Activated CD4-positive, alpha-beta T cell treated with anti-CD3 and anti-CD28 coated beads for 48 hours (primary cell): ENCODE results near the gene GPI.

Experiments
- DNase-seq: peaks from one replicate; pipeline ENCODE4 v3.0.0-alpha.2; 2020

GPI gene

DNA sequence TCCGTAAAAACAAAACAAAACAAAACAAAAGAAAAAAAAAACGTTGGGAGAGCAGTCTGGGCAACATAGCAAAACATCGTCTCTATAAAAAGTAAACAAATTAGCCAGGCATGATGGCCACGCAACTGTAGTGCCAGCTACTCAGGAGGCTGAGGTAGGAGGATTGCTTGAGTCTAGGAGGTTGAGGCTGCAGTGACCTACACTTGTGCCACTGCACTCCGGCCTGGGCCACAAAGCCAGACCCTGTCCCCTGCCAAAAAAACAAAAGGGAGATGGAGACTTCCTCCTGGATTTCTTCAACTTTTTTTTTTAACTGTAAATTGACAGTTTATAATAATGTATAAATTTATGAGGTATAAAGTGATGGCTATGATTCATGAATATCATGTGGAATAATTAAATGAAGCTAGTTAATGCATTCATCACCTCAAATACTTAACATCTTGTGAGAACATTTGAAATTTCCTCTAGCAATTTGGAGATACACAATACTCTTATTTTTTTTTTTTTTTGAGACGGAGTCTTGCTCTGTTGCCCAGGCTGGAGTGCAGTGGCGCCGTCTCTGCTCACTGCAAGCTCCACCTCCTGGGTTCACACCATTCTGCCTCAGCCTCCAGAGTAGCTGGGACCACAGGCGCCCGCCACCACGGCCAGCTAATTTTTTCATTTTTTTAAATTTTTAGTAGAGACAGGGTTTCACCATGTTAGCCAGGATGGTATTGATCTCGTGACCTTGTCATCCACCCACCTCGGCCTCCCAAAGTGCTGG, 41.1 kb downstream of the GPI start:
- no peak for DNase-seq

- DNase-seq = no peak
Measured at GRCh38 chr19:34408411-34408810, 43.4 kb downstream of the GPI start.

GRCh38 chr19:34409189-34410164, 44.5 kb downstream of the GPI start:
- no peak for DNase-seq

DNA sequence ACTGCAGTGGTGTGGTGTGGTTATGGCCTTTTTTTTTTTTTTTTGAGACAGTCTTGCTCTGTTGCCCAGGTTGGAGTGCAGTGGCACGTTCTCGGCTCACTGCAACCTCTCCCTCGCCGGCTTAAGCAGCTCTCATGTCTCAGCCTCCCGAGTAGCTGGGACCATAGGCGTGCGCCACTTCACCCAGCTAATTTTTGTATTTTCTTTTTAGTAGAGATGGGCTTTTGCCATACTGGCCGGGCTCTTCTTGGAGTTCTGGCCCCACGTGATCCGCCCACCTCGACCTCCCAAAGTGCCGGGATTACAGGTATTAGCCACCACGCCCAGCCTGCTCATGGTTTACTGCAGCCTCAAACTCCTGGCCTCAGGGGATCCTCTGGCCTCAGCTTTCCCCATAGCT, 46.2 kb downstream of the GPI start:
- DNase-seq = no peak

DNA sequence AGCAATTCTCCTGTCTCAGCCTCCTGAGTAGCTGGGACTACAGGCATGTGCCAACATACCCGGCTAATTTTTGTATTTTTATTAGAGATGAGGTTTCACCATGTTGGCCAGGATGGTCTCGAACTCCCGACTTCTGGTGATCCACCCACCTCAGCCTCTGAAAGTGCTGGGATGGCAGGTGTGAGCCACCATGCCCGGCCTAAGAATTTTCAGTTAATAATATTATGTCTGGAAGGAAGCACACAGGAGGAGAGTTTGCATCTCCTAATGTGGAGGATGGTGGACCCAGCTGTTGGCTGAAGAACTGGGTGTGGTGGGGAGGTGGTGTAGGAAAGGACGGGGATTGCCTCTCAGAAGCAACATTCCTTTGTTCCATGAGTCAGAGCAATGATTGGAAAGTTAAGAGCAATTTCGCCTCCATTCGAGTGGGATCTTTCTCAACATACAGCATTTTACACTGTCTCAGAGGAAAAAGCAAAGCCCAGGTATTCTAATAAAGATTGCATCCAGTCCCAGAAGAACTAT, 51.1 kb downstream of the GPI start:
- no peak for DNase-seq

- DNase-seq = no peak
Measured at GRCh38 chr19:34418300-34418699, 53.3 kb downstream of the GPI start.

- no peak for DNase-seq
Measured at GRCh38 chr19:34426096-34426661, 61.2 kb downstream of the GPI start.

DNA sequence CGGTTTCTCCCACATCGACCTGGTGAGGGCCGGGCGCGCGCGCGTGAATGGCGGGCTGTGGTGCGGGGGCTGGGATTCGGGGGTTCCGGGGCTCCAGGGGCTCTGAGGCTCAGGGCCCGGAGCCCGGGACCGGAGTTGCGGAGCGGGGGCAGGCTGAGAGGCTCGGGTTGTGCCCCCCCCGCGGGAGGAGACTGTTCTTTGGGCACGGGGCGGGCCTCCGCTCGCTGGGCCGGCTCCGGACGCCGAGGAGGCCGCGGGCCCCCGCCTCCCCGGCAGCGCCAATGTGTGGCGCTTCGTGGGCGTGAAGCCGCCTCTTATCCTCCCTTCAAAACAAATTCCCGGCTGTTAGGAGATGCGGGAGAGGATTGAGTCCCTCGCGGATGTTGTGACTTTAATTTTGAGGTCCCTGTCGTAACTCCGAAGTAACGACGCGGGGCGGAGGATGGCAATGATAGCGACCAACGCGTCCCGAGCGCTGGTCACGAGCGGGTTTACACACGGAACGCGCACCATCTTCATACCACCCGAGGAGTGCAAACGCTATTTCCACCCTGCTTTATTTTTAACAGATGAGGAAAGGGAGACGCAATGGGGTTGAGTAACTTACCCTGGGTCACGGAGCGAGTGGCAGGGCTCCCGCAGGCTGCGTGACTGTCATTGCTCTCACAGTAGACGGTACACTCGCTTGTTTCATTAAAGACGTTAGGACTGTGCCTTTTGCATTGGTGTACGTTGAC, 63.7 kb downstream of the GPI start:
- DNase-seq = peak; percentile 53

GRCh38 chr19:34429553-34429952, 64.6 kb downstream of the GPI start:
- no peak for DNase-seq

GRCh38 chr19:34430738-34431625, 66.0 kb downstream of the GPI start:
- peak; percentile 48 for DNase-seq

DNA sequence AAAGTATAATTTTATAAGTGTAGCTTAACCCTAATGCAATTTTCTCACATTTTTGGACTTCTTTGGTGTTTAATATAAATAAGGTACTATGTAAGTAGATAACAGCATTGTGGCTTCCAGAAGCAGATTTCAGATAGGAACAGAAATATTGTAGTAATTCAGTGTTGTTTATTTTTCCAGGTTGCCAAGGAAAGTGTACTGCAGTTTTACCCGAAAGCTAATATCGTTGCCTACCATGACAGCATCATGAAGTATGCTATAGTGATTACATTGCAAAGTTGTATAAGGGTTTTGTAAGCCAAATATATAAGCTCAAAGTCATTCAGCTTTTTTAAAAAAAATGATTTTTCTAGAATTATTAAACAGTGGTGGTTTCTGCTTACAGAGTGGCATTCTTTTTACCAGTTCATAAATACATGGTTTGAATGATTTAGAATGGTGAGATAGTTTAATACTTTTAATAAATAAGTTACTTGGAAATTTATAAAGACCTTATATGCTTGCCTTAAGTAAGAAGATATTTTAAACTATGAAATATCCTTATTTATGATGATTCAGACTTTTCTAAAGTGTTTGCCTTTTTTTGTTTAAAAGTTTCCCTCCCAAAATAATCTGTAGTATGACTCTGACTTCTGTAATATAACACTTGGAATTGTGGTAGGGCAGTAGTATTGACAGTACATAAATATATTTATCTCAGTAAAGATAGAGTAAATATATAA, 66.8 kb downstream of the GPI start:
- DNase-seq = no peak

GRCh38 chr19:34432797-34433196, 67.8 kb downstream of the GPI start:
- DNase-seq = no peak

DNA sequence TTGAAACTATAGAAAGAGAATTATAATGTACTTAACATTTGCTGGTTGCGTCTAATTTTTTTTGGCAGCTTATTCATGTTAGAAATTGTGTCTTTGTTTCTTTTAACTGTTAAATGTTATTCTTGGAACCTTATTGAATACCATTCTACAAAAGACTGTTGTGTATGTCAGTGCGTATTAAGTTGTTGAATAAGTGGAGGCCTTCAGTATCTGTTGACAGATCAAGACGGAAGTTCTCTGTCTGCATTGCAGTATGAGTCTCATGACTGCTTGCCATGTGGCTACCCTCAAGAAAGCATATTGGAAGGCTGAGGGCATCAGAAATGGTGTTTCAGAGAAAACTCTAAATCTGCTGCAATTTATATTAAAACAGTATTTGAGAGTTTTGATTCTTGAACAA, 71.7 kb downstream of the GPI start:
- DNase-seq = no peak

- no peak for DNase-seq
Measured at GRCh38 chr19:34448191-34448590, 83.2 kb downstream of the GPI start.
